Neutrophil (primary cell): ENCODE results near the gene SUCLG1.

Experiments
- H3K27ac ChIP-seq: fragments of 200-600 bp; sonication (generic); 2 replicates; pipeline ENCODE4 v1.5.1; 2016; ENCODE audit warnings: mild to moderate bottlenecking, moderate library complexity
- H3K27me3 ChIP-seq: fragments of 200-600 bp; sonication (generic); 2 replicates; pipeline ENCODE4 v1.6.0; 2016; ENCODE audit warnings: mild to moderate bottlenecking
- H3K36me3 ChIP-seq: fragments of 200-600 bp; sonication (generic); 2 replicates; pipeline ENCODE4 v1.5.1; 2017
- H3K4me1 ChIP-seq, 2 experiments: fragments of 200-600 bp in 1 of 2; sonication (generic) in 1 of 2; 1 replicate in 1 of 2; 2 replicates in 1 of 2; pipeline versions ENCODE4 v1.5.1 to v1.6.1; 2013 to 2016; ENCODE audit warnings: low read depth in 1 of 2, low read length in 1 of 2, mild to moderate bottlenecking in 1 of 2, moderate library complexity in 1 of 2; ENCODE audit not compliant: control insufficient read depth in 1 of 2, insufficient read depth in 1 of 2
- H3K4me3 ChIP-seq, 2 experiments: fragments of 200-600 bp in 1 of 2; sonication (generic) in 1 of 2; 1 replicate in 1 of 2; 2 replicates in 1 of 2; pipeline ENCODE4 v1.5.1; 2013 to 2016; ENCODE audit warnings: low read depth in 1 of 2, low read length in 1 of 2, mild to moderate bottlenecking in 1 of 2, moderate library complexity in 1 of 2
- H3K9me3 ChIP-seq: fragments of 200-600 bp; sonication (generic); 2 replicates; pipeline ENCODE4 v1.5.1; 2016
- TF ChIP-seq, protein P1 (sequence below): fragments of 200-600 bp; sonication (generic); IDR thresholded peaks from 2 replicates; pipeline ENCODE4 v1.5.1; 2016; ENCODE audit warnings: antibody characterized with exemption

SUCLG1 gene

GRCh38 chr2:84373866-84374265 lies 85.2 kb downstream of the SUCLG1 start:
- TF ChIP-seq, protein P1, sequence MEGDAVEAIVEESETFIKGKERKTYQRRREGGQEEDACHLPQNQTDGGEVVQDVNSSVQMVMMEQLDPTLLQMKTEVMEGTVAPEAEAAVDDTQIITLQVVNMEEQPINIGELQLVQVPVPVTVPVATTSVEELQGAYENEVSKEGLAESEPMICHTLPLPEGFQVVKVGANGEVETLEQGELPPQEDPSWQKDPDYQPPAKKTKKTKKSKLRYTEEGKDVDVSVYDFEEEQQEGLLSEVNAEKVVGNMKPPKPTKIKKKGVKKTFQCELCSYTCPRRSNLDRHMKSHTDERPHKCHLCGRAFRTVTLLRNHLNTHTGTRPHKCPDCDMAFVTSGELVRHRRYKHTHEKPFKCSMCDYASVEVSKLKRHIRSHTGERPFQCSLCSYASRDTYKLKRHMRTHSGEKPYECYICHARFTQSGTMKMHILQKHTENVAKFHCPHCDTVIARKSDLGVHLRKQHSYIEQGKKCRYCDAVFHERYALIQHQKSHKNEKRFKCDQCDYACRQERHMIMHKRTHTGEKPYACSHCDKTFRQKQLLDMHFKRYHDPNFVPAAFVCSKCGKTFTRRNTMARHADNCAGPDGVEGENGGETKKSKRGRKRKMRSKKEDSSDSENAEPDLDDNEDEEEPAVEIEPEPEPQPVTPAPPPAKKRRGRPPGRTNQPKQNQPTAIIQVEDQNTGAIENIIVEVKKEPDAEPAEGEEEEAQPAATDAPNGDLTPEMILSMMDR, result no peak
- H3K4me3 ChIP-seq, result no peak overlapping the region
- H3K4me1 ChIP-seq, result no peaks in the 10 kb centered on the region
- no peaks in the 10 kb centered on the region for H3K27me3 ChIP-seq
- no peaks in the 10 kb centered on the region for H3K9me3 ChIP-seq
- H3K27ac ChIP-seq, result no peak overlapping the region
- H3K36me3 ChIP-seq, result no peaks in the 10 kb centered on the region
